GM18870 (cell line): ENCODE data around the gene KLHDC8B.

Experiments used
- ATAC-seq: cut with Tn5 transposase; IDR thresholded peaks from one replicate; pipeline ENCODE4 v1.9.1; 2021; ENCODE audit warnings: moderate library complexity; ENCODE audit not compliant: unreplicated experiment

KLHDC8B gene

DNA sequence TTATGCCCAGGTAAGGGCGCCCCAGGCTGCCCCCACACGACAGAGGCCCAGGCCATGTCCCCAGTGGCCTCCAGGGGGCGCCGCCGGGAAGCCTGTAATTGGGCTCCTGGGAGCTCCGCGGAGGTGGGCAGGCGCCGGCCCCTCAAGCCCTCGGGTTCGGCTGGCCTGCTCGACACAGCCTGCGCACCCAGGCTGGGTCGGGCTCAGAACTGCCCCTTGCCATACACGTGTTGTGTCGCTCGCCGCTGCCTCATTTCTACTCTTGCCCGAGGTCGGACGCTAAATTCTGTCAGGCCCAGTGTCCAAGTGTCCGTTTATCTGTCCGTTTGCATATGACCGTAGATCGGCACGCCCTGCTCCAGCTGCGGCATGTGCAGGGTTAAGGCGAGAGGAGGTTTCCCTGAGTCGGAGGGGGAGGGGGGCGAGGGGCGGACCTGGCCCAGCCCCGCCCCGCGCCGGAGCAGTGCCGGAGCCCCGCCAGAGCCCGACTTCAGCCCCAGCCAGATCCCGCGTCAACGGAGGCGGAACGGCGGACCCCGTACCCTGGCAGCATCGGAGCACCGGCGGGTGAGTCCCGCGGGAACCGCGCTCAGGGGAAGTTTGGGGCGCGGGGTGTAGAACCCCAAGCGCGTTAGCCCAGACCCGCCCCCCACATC, at the start of gene KLHDC8B:
Gene KLHDC8B (plus strand): TSS at position 480 of the 656 bp plus-strand sequence. CDS start 1,172 bp downstream, outside the sequence.
- ATAC-seq = no peak

- ATAC-seq = no peak
These were observed 49.4 kb upstream of the KLHDC8B start for GRCh38 chr3:49122022-49122421.

DNA sequence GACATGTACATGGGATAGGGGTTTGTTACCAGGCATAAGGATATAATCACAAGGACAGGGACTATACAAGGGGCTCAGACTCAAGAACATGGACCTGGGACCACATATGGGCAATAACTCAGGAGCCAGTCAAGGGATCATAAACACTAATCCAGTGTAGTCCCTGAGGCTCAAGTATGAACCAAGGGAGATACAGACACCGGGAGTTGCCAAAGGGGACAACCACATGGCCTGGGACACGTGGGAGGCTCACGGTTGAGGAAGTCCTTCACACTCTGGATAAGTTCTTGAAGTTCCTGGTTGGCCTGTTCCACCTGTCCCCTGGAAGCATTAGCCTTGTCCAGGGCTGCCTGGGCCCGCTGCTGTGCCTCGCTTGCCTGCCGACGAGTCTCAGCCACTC, 48.9 kb upstream of the KLHDC8B start:
- ATAC-seq = no peak

- no peak for ATAC-seq
These were observed 48.4 kb upstream of the KLHDC8B start for GRCh38 chr3:49122886-49123545.

DNA sequence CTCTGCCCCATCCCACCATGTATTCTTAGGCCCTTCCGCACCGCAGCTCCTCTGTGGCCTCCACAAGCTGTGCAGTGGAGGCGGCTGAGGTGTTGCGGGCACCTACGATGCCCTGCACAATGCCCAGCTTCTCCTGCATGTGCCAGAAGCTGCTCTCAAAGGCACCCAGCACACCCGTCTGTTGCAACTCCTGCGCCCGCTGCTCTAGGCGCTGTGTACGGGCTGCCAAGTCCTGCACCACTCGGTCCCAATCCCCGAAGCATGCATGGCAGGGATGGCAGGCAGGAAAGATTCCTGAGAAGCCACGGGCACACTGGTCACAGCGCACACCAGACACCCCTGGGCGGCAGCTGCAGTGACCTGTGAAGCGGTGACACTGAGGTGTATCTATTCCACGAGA, 47.7 kb upstream of the KLHDC8B start:
- no peak for ATAC-seq

DNA sequence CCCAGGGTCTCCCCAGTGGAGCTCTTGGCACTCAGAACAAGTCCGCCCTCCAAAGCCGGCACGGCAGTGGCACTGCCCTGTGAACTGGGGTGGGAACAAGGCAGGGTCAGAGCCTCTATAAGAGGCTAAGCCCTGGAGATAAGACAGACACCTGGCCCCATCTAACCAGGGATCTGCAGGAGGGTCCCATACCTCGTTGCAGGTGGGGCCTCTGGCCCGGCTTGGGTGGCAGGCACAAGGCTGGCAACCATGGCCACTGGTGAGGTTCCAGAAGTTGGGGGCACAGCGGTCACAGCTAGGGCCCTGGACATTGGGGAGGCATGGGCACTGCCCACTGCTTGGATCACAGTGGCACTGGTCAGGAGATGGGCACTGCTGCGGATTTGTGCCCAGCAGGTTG, 47.2 kb upstream of the KLHDC8B start:
- ATAC-seq = no peak

DNA sequence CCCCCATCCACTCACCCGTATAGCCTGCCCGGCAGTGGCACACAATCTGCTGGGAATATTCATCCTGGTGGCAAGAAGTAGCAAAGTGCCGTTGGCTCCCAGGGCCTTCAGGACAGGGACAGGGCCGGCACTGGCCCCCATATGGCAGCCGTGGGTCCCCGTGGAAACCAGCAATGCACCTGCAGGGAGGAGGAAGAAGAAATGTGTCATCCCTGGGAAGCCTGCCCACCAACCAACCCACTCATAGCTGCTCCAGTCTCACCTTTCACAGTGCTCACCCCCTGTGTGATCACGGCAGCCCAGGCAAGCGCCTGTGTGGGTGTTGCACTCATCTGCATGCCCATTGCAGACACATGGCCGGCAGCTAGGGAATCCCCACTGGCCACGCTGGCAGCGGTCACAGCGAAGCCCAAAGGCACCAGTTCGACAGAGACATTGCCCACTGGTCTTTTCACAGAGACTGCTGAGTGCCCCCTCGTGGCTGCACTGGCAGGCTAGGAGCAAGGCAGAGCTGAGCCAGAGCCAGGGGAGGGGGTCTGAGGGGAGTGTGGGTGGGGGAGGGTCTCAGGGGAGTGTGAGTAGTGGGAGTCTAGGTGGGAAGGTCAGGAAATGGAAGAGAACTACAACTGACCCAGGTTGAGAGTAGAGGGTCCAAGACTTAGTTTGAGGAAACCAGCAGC, 46.3 kb upstream of the KLHDC8B start:
- ATAC-seq = no peak

DNA sequence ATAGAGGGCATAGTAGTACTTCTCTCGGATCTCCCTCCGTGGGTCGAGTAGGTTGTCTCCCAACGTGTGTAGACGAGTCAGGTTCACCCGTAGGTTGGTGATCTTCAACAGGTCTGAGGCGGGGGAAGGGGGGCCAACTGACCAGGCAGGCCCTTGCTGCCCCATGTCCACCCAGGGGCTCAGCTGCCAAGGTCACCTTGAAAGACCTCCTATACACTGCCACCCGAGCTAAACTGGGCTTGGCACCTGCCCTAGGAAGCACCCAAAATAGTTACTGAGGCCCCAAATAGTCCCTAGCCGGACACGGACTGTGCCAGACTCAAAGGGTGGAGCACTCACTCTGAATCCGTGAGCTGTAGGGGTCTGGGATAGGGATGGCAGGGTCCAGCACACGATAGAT, 40.4 kb upstream of the KLHDC8B start:
- no peak for ATAC-seq

- ATAC-seq = no peak
These were observed 39.8 kb upstream of the KLHDC8B start for GRCh38 chr3:49131576-49131975.

- no peak for ATAC-seq
These were observed 39.3 kb upstream of the KLHDC8B start for GRCh38 chr3:49132073-49132436.

- ATAC-seq = no peak
These were observed 38.8 kb upstream of the KLHDC8B start, which contains the start of gene LAMB2 for GRCh38 chr3:49132437-49133225. TSS of gene LAMB2 (minus strand) at chr3:49133050. CDS start at chr3:49132867, 183 bp downstream.

- ATAC-seq = no peak
These were observed 38.0 kb upstream of the KLHDC8B start for GRCh38 chr3:49133226-49133951.

GRCh38 chr3:49134471-49135265, 36.7 kb upstream of the KLHDC8B start:
- no peak for ATAC-seq

GRCh38 chr3:49135499-49135898, 35.9 kb upstream of the KLHDC8B start:
- ATAC-seq = no peak

DNA sequence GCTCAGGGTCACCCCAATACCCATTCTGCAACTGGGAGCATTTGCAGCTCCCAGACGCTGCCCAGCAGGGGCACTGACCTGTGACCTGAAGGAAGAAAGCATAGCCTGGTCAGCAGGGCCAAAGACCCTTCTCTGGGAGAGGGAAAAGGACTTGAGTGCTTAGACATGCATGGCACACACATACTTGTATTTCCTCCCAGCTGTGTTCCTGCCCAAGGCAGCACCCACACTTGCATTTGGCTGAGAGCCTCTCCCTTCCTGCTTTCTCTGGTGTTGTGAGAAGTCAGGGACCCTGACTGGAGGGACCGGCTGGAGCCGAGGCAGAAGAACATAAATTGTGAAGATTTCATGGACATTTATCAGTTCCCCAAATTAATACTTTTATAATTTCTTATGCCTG, 31.3 kb upstream of the KLHDC8B start:
- no peak for ATAC-seq

DNA sequence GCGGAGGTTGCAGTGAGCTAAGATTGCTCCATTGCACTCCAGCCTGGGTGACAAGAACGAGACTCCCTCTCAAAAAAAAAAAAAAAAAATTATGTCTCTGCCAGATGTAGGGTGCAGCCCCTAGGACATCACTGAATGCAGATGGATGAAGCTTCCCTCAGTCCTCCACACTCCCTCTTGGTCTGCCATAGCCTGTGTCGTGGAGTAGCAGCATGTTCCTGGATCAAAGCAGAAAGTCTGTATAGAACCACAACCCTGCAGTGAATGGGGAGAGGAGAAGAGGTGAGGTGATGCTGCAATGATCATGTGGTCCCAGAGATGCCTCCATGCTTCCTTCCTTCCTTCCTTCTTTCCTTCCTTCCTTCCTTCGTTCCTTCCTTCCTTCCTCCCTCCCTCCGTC, 23.2 kb upstream of the KLHDC8B start:
- no peak for ATAC-seq

- no peak for ATAC-seq
These were observed 19.8 kb upstream of the KLHDC8B start for GRCh38 chr3:49151610-49152009.

DNA sequence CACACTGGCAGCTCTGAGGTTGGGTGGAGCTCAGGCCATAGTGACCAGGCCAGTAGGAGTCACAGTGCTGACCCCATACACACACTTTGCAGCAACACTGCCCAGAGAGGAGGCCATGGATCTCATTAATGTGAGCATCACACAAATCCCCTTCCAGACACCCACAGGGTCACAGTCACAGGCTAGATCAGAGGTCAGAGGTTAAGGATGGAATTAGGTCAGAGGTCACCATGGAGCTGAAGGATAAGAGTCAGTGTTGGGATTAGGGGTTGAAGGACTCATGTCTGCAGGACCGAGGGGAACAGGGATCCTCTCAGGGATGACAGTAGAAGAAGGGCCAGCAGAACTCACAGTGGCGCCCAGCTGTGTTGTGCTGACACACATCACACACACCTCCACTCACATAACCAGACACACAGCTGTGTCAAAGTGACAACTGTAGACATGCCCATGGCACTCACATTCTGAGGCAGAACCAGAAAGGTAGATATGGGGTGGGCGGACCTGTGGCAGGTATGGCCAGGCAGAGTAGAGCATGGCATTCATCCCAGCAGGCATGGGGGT, 18.0 kb upstream of the KLHDC8B start:
- no peak for ATAC-seq

GRCh38 chr3:49157289-49157688, 14.1 kb upstream of the KLHDC8B start:
- ATAC-seq = no peak
